IMR-90 (cell line): Measurements from ENCODE around the gene COL2A1. TPM values are rescaled to one million over a fixed set of nuclear protein-coding genes. Genes with fewer than 3 reads are reported as not detected.

Experiments used
- ATAC-seq: fragments of 200-7000 bp; cut with Tn5 transposase; 2 replicates; pipeline ENCODE4 v1.9.1; 2020; ENCODE audit warnings: low read depth, mild to moderate bottlenecking, moderate library complexity
- Bru-seq: library from RNA; stranded (reverse); fragments of 400-500 nt; gene quantifications from one replicate; lab custom pipeline; 2021; lab: Mats Ljungman, UMichigan
- BruChase-seq, 2 experiments: library from RNA; stranded (reverse); fragments of 400-500 nt; gene quantifications; one replicate each; lab custom pipeline; 2021; lab: Mats Ljungman, UMichigan
- BruUV-seq: library from RNA; stranded (reverse); fragments of 400-500 nt; replicated peaks from 2 replicates; lab custom pipeline; 2021; lab: Mats Ljungman, UMichigan
- CTCF ChIA-PET: fragments of 300-600 bp; formaldehyde crosslinking; extraction: SDS; loops from one replicate; lab custom pipeline; 2021; ENCODE audit warnings: antibody characterized with exemption; lab: Yijun Ruan, JAX
- POLR2A ChIA-PET: fragments of 300-600 bp; sonication (Branson Sonifier 250); formaldehyde crosslinking; loops from one replicate; lab custom pipeline; 2022; ENCODE audit warnings: antibody characterized with exemption; ENCODE audit not compliant: unreplicated experiment; lab: Charles Lee
- DNase-seq: peaks from one replicate; pipeline ENCODE4 v3.0.0; 2013
- H2AFZ ChIP-seq: replicated peaks from 2 replicates; pipeline ENCODE3; 2013; ENCODE audit warnings: low read length, mild to moderate bottlenecking; ENCODE audit not compliant: poor library complexity
- H2AK5ac ChIP-seq: 2 replicates; pipeline ENCODE4 v1.6.1; 2013; ENCODE audit warnings: low read depth, low read length, inconsistent platforms
- H2AK9ac ChIP-seq: replicated peaks from 2 replicates; pipeline ENCODE3; 2013; ENCODE audit warnings: mild to moderate bottlenecking, low read depth, low read length, moderate library complexity; ENCODE audit not compliant: poor library complexity
- H2BK120ac ChIP-seq: 2 replicates; pipeline ENCODE4 v1.6.1; 2013; ENCODE audit warnings: low read depth, low read length, inconsistent platforms
- H2BK15ac ChIP-seq: 3 replicates; pipeline ENCODE4 v1.6.1; 2013; ENCODE audit warnings: low read depth, low read length, inconsistent platforms
- H2BK20ac ChIP-seq: 2 replicates; pipeline ENCODE4 v1.6.1; 2013; ENCODE audit warnings: low read depth, mild to moderate bottlenecking, inconsistent platforms, low read length, moderate library complexity
- H2BK5ac ChIP-seq: 2 replicates; pipeline ENCODE4 v1.6.1; 2013; ENCODE audit warnings: mild to moderate bottlenecking, low read depth, low read length, inconsistent platforms; ENCODE audit not compliant: poor library complexity, severe bottlenecking
- H3K14ac ChIP-seq: replicated peaks from 2 replicates; pipeline ENCODE4 v1.6.1; 2013; ENCODE audit warnings: low read depth, low read length, inconsistent platforms
- H3K18ac ChIP-seq: 2 replicates; pipeline ENCODE4 v1.6.1; 2013; ENCODE audit warnings: low read depth, low read length, control low read depth
- H3K23ac ChIP-seq: 2 replicates; pipeline ENCODE4 v1.6.1; 2013; ENCODE audit warnings: low read depth, low read length, inconsistent platforms
- H3K27ac ChIP-seq: 2 replicates; pipeline ENCODE4 v1.5.1; 2013; ENCODE audit warnings: mild to moderate bottlenecking, control low read depth, low read length; ENCODE audit not compliant: insufficient read depth
- H3K27me3 ChIP-seq: 2 replicates; pipeline ENCODE4 v1.6.1; 2013; ENCODE audit warnings: low read length; ENCODE audit not compliant: control insufficient read depth, insufficient read depth
- H3K36me3 ChIP-seq: 2 replicates; pipeline ENCODE4 v1.6.1; 2013; ENCODE audit warnings: low read length, mixed read lengths; ENCODE audit not compliant: control insufficient read depth, insufficient read depth
- H3K4ac ChIP-seq: 2 replicates; pipeline ENCODE4 v1.6.1; 2013; ENCODE audit warnings: low read depth, low read length, inconsistent platforms
- H3K4me1 ChIP-seq: 2 replicates; pipeline ENCODE4 v1.6.1; 2013; ENCODE audit warnings: low read length, mixed read lengths; ENCODE audit not compliant: control insufficient read depth, insufficient read depth
- H3K4me2 ChIP-seq: 2 replicates; pipeline ENCODE4 v1.6.1; 2013; ENCODE audit warnings: low read depth, mild to moderate bottlenecking, control low read depth, low read length, moderate library complexity
- H3K4me3 ChIP-seq: 2 replicates; pipeline ENCODE4 v1.5.1; 2013; ENCODE audit warnings: low read depth, mild to moderate bottlenecking, control low read depth, low read length, moderate library complexity; ENCODE audit not compliant: insufficient read depth
- H3K56ac ChIP-seq: 2 replicates; pipeline ENCODE4 v1.6.1; 2013; ENCODE audit warnings: low read length, inconsistent platforms; ENCODE audit not compliant: insufficient read depth; ENCODE audit errors: extremely low read depth
- H3K79me1 ChIP-seq, 2 experiments: 2 replicates each; pipeline ENCODE4 v1.6.1; 2013; ENCODE audit warnings: low read length in 2 of 2, inconsistent platforms in 1 of 2, low read depth in 1 of 2
- H3K9ac ChIP-seq: 2 replicates; pipeline ENCODE4 v1.6.1; 2013; ENCODE audit warnings: low read depth, low read length, control low read depth
- H3K9me1 ChIP-seq: 2 replicates; pipeline ENCODE4 v1.6.1; 2013; ENCODE audit warnings: low read length, inconsistent platforms; ENCODE audit not compliant: insufficient read depth
- H3K9me3 ChIP-seq: 2 replicates; pipeline ENCODE4 v1.6.1; 2013; ENCODE audit warnings: low read length; ENCODE audit not compliant: control insufficient read depth, insufficient read depth
- H4K20me1 ChIP-seq: 2 replicates; pipeline ENCODE4 v1.6.1; 2013; ENCODE audit warnings: low read length, inconsistent platforms; ENCODE audit not compliant: insufficient read depth
- H4K5ac ChIP-seq: 2 replicates; pipeline ENCODE4 v1.6.1; 2013; ENCODE audit warnings: mild to moderate bottlenecking, low read depth, low read length, control low read depth
- H4K8ac ChIP-seq, 2 experiments: 2 replicates each; pipeline ENCODE4 v1.6.1; 2013; ENCODE audit warnings: low read depth in 2 of 2, low read length in 2 of 2, control low read depth in 1 of 2, inconsistent platforms in 1 of 2
- H4K91ac ChIP-seq: 2 replicates; pipeline ENCODE4 v1.6.1; 2013; ENCODE audit warnings: low read depth, low read length, inconsistent platforms; ENCODE audit not compliant: insufficient read depth
- BHLHE40 ChIP-seq: fragments of 150-350 bp; IDR thresholded peaks from 2 replicates; pipeline ENCODE4 v1.6.1; 2016; ENCODE audit warnings: mild to moderate bottlenecking, low read depth, low read length
- CEBPB ChIP-seq: IDR thresholded peaks from 2 replicates; pipeline ENCODE4 v1.6.1; 2012; ENCODE audit warnings: low read depth, low read length, improper control_type of control experiment
- CHD1 ChIP-seq: IDR thresholded peaks from 2 replicates; pipeline ENCODE4 v1.6.1; 2012; ENCODE audit warnings: low read depth, low read length, improper control_type of control experiment
- FOS ChIP-seq: fragments of 150-350 bp; IDR thresholded peaks from 2 replicates; pipeline ENCODE4 v1.6.1; 2016; ENCODE audit warnings: low read depth, low read length
- MAZ ChIP-seq: IDR thresholded peaks from 2 replicates; pipeline ENCODE4 v1.6.1; 2012; ENCODE audit warnings: low read depth, mild to moderate bottlenecking, low read length, improper control_type of control experiment, moderate library complexity, borderline replicate concordance
- NFE2L2 ChIP-seq: fragments of 150-350 bp; IDR thresholded peaks from 2 replicates; pipeline ENCODE4 v1.6.1; 2016; ENCODE audit warnings: low read depth, mild to moderate bottlenecking, low read length
- RCOR1 ChIP-seq: IDR thresholded peaks from 2 replicates; pipeline ENCODE4 v1.6.1; 2012; ENCODE audit warnings: mild to moderate bottlenecking, low read length, improper control_type of control experiment; ENCODE audit not compliant: insufficient replicate concordance
- RFX5 ChIP-seq: IDR thresholded peaks from 2 replicates; pipeline ENCODE4 v1.8.0; 2012; ENCODE audit warnings: low read depth, mild to moderate bottlenecking, low read length, moderate library complexity
- WGBS, 2 experiments: methylation state at CpG; one replicate each; pipeline versions ENCODE4 v1.1.5 to v1.1.7; 2013; ENCODE audit warnings: missing lambda C conversion rate in 2 of 2; ENCODE audit not compliant: insufficient read length in 1 of 2; ENCODE audit errors: extremely low coverage in 2 of 2; 5-methylcytosine and 5-hydroxymethylcytosine counted together
- dilution Hi-C: fragments of 300-500 bp; cut with HindIII; formaldehyde crosslinking; loops from one replicate; pipeline ENCODE4 v1.14.3; 2018; ENCODE audit warnings: low sequenced_read_pairs; ENCODE audit not compliant: unreplicated experiment
- in situ Hi-C: fragments of 300-500 bp; cut with MboI; formaldehyde crosslinking; loops from 3 replicates; pipeline ENCODE4 v1.14.3; 2019; ENCODE audit warnings: low sequenced_read_pairs, inconsistent platforms, mixed read lengths
- intact Hi-C: fragments of 100-400 bp; cut with micrococcal nuclease; formaldehyde crosslinking; loops from 2 replicates; pipeline ENCODE4 v1.10.0; 2022
- long read RNA-seq: library from polyadenylated mRNA; unstranded; transcript quantifications from one replicate; pipeline ENCODE4 v2.0.0, GENCODE V29; 2021; ENCODE audit not compliant: unreplicated experiment
- polyA plus RNA-seq, 3 experiments: library from polyadenylated mRNA; depleted of rRNA; stranded (reverse); fragments of >200 nt; gene quantifications; 2 replicates each; pipeline ENCODE4 v1.2.3, GENCODE V29; 2012; ENCODE audit warnings: low replicate concordance in 1 of 3
- total RNA-seq: library from RNA; depleted of rRNA; stranded (reverse); fragments of >200 nt; gene quantifications from 2 replicates; pipeline ENCODE4 v1.2.3, GENCODE V29; 2012; rRNA removed
- TF ChIP-seq, protein P1 (sequence below): fragments of 150-350 bp; IDR thresholded peaks from 2 replicates; pipeline ENCODE4 v1.6.1; 2017; ENCODE audit warnings: mild to moderate bottlenecking, antibody characterized with exemption, low read length, low read depth
- TF ChIP-seq, protein P2 (sequence below): conservative IDR thresholded peaks from 2 replicates; pipeline ENCODE4 v1.5.1; 2012; ENCODE audit warnings: mild to moderate bottlenecking, low read depth, low read length, improper control_type of control experiment
- TF ChIP-seq, protein P3 (sequence below): fragments of 150-350 bp; IDR thresholded peaks from 2 replicates; pipeline ENCODE4 v1.6.1; 2016; ENCODE audit warnings: low read depth, mild to moderate bottlenecking, low read length, moderate library complexity, borderline replicate concordance

Gene COL2A1
- total RNA-seq (not detected in 2 replicates), polyA plus RNA-seq (2012; rRNA removed) (0.05 TPM in 1 of 2 replicates, not detected in the other), Bru-seq, nascent RNA (not detected), BruChase-seq, experiment 1, labeled RNA remaining after a 6-hour chase (not detected), BruChase-seq, experiment 2, labeled RNA remaining after a 2-hour chase (not detected)
- polyA plus RNA-seq (2012; cell fraction: cytosol; rRNA removed) = 0.03 and 0.05 TPM in 2 replicates
- polyA plus RNA-seq (2012; cell fraction: nucleus; rRNA removed; ENCODE audit: low replicate concordance) = 0.03 and 0.05 TPM in 2 replicates
- long read RNA-seq = 0 reads

DNA sequence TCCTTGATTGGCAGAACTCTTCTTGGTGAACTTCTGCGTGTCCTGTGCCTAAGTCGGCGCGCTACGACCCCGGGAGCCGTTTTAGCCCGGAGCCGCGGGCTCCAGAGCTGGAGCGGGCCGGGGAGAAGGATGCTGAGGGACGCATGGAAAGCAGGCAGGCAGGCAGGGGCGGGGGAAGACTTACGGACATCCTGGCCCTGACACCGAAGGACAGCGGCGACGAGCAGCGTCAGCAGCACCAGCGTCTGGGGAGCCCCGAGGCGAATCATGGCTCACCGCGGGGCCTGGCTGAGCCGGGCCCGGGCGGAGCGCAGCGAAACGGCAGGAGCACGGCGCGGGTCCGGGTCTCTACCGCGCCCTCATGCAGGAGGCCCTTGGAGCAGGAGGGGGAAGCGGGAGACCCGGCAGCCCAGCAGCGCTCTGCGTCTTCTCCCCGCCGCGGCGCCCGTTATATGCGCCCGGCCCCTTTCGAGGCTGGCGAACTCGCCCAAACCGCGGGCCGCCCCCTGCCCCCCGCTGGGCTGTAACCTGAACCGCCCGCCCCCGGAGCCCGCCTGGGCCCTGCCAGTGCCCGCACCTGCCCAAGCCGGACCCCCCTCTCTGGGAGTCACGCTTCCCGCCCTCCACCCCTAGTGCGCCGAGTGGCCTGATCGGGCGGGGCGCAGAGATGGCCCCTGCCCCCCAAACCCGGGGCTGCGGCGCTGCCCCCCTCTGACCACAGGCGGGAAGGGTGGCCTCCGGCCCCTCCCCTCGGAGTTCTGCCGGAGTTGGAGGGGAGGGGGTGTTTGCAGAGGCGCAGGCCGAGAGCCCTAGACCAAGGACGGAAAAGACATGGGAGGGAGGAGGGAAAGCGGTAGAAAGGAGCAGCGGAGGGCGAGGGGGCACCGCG, at the start of gene COL2A1:
TSS of gene COL2A1 (minus strand) at position 424 of the 889 bp plus-strand sequence. CDS start at position 269, 155 bp downstream.
- dilution Hi-C loops (no loop called here), intact Hi-C loops (no loop called here), in situ Hi-C loops (no loop called here)
- no peaks in the 10 kb centered on the region; the same call in 1 of the 2 replicates for H3K9me3 ChIP-seq
- H2BK20ac ChIP-seq = no peak within 1 kb of the TSS
- H3K56ac ChIP-seq = no peak within 1 kb of the TSS
- WGBS, 2 experiments = 1% methylated on average over 49 of the region's 83 CpGs; no CpG with 5 or more reads in 1 of the 2 experiments
- POLR2A ChIA-PET = no interaction called here
- no peak within 1 kb of the TSS for H3K18ac ChIP-seq
- no peak within 1 kb of the TSS for H3K4ac ChIP-seq
- H2BK120ac ChIP-seq = no peak within 1 kb of the TSS
- DNase-seq (peak; percentile 12), ATAC-seq (peak; percentile 18)
- peak within 1 kb of the TSS; percentile 58 for H3K4me2 ChIP-seq
- no peak within 1 kb of the TSS for H2BK5ac ChIP-seq
- H3K4me1 ChIP-seq = peaks cover 4% of the 10 kb centered on the region; the same call in 1 of the 2 replicates
- no peak within 1 kb of the TSS for H3K27ac ChIP-seq
- H3K4me3 ChIP-seq = peak within 1 kb of the TSS; percentile 16; the same call in 1 of the 2 replicates
- H2AFZ ChIP-seq = peak within 1 kb of the TSS; percentile 47
- H4K91ac ChIP-seq = no peak within 1 kb of the TSS
- H4K20me1 ChIP-seq = peaks cover 6% of the 10 kb centered on the region; the same call in 1 of the 2 replicates
- no peak for TF ChIP-seq CHD1
- TF ChIP-seq, protein P1, sequence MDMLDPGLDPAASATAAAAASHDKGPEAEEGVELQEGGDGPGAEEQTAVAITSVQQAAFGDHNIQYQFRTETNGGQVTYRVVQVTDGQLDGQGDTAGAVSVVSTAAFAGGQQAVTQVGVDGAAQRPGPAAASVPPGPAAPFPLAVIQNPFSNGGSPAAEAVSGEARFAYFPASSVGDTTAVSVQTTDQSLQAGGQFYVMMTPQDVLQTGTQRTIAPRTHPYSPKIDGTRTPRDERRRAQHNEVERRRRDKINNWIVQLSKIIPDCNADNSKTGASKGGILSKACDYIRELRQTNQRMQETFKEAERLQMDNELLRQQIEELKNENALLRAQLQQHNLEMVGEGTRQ = no peak
- TF ChIP-seq CEBPB = no peak
- TF ChIP-seq, protein P2, sequence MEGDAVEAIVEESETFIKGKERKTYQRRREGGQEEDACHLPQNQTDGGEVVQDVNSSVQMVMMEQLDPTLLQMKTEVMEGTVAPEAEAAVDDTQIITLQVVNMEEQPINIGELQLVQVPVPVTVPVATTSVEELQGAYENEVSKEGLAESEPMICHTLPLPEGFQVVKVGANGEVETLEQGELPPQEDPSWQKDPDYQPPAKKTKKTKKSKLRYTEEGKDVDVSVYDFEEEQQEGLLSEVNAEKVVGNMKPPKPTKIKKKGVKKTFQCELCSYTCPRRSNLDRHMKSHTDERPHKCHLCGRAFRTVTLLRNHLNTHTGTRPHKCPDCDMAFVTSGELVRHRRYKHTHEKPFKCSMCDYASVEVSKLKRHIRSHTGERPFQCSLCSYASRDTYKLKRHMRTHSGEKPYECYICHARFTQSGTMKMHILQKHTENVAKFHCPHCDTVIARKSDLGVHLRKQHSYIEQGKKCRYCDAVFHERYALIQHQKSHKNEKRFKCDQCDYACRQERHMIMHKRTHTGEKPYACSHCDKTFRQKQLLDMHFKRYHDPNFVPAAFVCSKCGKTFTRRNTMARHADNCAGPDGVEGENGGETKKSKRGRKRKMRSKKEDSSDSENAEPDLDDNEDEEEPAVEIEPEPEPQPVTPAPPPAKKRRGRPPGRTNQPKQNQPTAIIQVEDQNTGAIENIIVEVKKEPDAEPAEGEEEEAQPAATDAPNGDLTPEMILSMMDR = no peak
- no peak for TF ChIP-seq NFE2L2
- TF ChIP-seq BHLHE40 = no peak
- TF ChIP-seq FOS = no peak
- TF ChIP-seq RCOR1 = no peak
- TF ChIP-seq RFX5 = no peak
- TF ChIP-seq MAZ = no peak
- TF ChIP-seq, protein P3, sequence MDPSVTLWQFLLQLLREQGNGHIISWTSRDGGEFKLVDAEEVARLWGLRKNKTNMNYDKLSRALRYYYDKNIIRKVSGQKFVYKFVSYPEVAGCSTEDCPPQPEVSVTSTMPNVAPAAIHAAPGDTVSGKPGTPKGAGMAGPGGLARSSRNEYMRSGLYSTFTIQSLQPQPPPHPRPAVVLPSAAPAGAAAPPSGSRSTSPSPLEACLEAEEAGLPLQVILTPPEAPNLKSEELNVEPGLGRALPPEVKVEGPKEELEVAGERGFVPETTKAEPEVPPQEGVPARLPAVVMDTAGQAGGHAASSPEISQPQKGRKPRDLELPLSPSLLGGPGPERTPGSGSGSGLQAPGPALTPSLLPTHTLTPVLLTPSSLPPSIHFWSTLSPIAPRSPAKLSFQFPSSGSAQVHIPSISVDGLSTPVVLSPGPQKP = no peak
- no peaks in the 10 kb centered on the region for H3K36me3 ChIP-seq
- H2BK15ac ChIP-seq = no peak within 1 kb of the TSS
- peak within 1 kb of the TSS; percentile 3 for H2AK9ac ChIP-seq
- no peaks in the 10 kb centered on the region for H3K9me1 ChIP-seq
- no peaks in the 10 kb centered on the region for H3K79me1 ChIP-seq
- H4K8ac ChIP-seq = no peak within 1 kb of the TSS
- no peak within 1 kb of the TSS for H4K5ac ChIP-seq
- no peak within 1 kb of the TSS for H3K9ac ChIP-seq
- no peak within 1 kb of the TSS for H3K14ac ChIP-seq
- H2AK5ac ChIP-seq = no peak within 1 kb of the TSS
- H3K23ac ChIP-seq = 0 out of 2 replicates have a peak within 1 kb of the TSS, but pooled peaks have one; percentile 10
- CTCF ChIA-PET = no interaction called here
- BruUV-seq = no TSS peak
- peaks cover 75% of the 10 kb centered on the region for H3K27me3 ChIP-seq
